Aorta (tissue), 5 donors: ENCODE results near the gene SLC39A10. TPM values are rescaled to one million over a fixed set of nuclear protein-coding genes. Genes with fewer than 3 reads are reported as not detected.

Experiments
- ATAC-seq: fragments of 200-7000 bp; cut with Tn5 transposase; one replicate; pipeline ENCODE4 v1.9.1; 2022; ENCODE audit warnings: moderate library complexity; ENCODE audit not compliant: low FRiP score
- DNase-seq, 2 donors: peaks; one replicate each; pipeline ENCODE4 v3.0.0-alpha.2; 2020
- H3K27ac ChIP-seq, 2 donors: one replicate each; pipeline ENCODE4 v1.5.1; 2013; ENCODE audit warnings: low read length in 2 of 2, mild to moderate bottlenecking in 2 of 2, moderate library complexity in 2 of 2, control low read depth in 1 of 2, inconsistent platforms in 1 of 2, low read depth in 1 of 2
- H3K27me3 ChIP-seq, 2 donors: one replicate each; pipeline ENCODE4 v1.6.1; 2013; ENCODE audit warnings: control low read depth in 1 of 2, low read length in 1 of 2, mild to moderate bottlenecking in 1 of 2, moderate library complexity in 1 of 2; ENCODE audit not compliant: insufficient read depth in 2 of 2, control insufficient read depth in 1 of 2
- H3K36me3 ChIP-seq, 2 donors: one replicate each; pipeline ENCODE4 v1.6.1; 2013; ENCODE audit warnings: control low read depth in 1 of 2, low read length in 1 of 2, mild to moderate bottlenecking in 1 of 2; ENCODE audit not compliant: insufficient read depth in 2 of 2, control insufficient read depth in 1 of 2
- H3K4me1 ChIP-seq, 2 donors: one replicate each; pipeline ENCODE4 v1.6.1; 2013; ENCODE audit warnings: low read length in 2 of 2, control low read depth in 1 of 2, mild to moderate bottlenecking in 1 of 2, moderate library complexity in 1 of 2; ENCODE audit not compliant: insufficient read depth in 2 of 2, control insufficient read depth in 1 of 2
- H3K4me3 ChIP-seq, 2 donors: one replicate each; pipeline ENCODE4 v1.5.1; 2013; ENCODE audit warnings: low read length in 2 of 2, control low read depth in 1 of 2, mild to moderate bottlenecking in 1 of 2
- H3K9me3 ChIP-seq: one replicate; pipeline ENCODE4 v1.6.1; 2013; ENCODE audit warnings: mild to moderate bottlenecking, low read length; ENCODE audit not compliant: control insufficient read depth
- WGBS, 2 donors: extraction: QIAGEN DNeasy Blood & Tissue Kit; methylation state at CpG; one replicate each; pipeline ENCODE4 v1.1.7; 2013; 5-methylcytosine and 5-hydroxymethylcytosine counted together
- intact Hi-C, 2 donors: fragments of 100-400 bp; cut with DNase I; formaldehyde crosslinking; loops; one replicate each; pipeline versions ENCODE4 v1.14.2 to v1.15.0; 2022
- polyA plus RNA-seq, 2 donors: library from polyadenylated mRNA; stranded (reverse); fragments of 200-250 nt; gene quantifications; one replicate each; pipeline ENCODE4 v1.2.3, GENCODE V29; 2013
- total RNA-seq, 2 donors: library from RNA; stranded (reverse); fragmentation: NEBNext Ultra II Directional; extraction: Animal tissue kit (Norgen Biotek cat#: 25700); gene quantifications; one replicate each; pipeline ENCODE4 v1.2.1, GENCODE V29; 2021
- donor health status: healthy with polysubstance abuse.
- donor health status: Bipolar disorder and iron deficiency.
- donor health status: DM: no; HTN: no; CAD: no.
- donor health status: DM: no; HTN: no; CAD: no.
- donor health status: DM: yes; HTN: yes; CAD: no.

The SLC39A10 gene
- total and polyA plus RNA-seq, 4 donors: 1.8 to 28.4 (median 14.0) TPM

- intact Hi-C loops: no loop called here
- Histone ChIP-seq H3K4me1 (no peaks in the 10 kb centered on the region), H3K9me3 (no peaks in the 10 kb centered on the region), H3K27ac (no peak overlapping the region), H3K4me3 (no peak overlapping the region), H3K27me3 (no peaks in the 10 kb centered on the region), H3K36me3 (no peaks in the 10 kb centered on the region)
- DNase-seq (no peak), ATAC-seq (no peak)
- WGBS, 2 donors: 82 to 85% methylated on average over 2 of the region's 2 CpGs
Measured at GRCh38 chr2:195779491-195779890, 122.5 kb downstream of the SLC39A10 start.

GRCh38 chr2:195782156-195782555 is 125.1 kb downstream of the SLC39A10 start:
- no peak overlapping the region for H3K27ac ChIP-seq
- H3K9me3 ChIP-seq: no peaks in the 10 kb centered on the region
- H3K4me3 ChIP-seq: no peak overlapping the region
- intact Hi-C loops: no loop called here
- 93 to 95% methylated on average over 2 of the region's 2 CpGs for WGBS, 2 donors
- no peaks in the 10 kb centered on the region for H3K27me3 ChIP-seq
- no peaks in the 10 kb centered on the region for H3K4me1 ChIP-seq
- no peaks in the 10 kb centered on the region for H3K36me3 ChIP-seq
- no peak for DNase-seq
- no peak for ATAC-seq
